Activated T-cell treated with anti-CD3 and anti-CD28 coated beads, Interleukin-2, amount 50 U/mL, for 4 hours (primary cell): ENCODE results near the gene ZC3H12A. TPM values are rescaled to one million over a fixed set of nuclear protein-coding genes. Genes with fewer than 3 reads are reported as not detected.

Experiments used
- ATAC-seq, 2 donors: fragments of 200-7000 bp; cut with Tn5 transposase; one replicate each; pipeline ENCODE4 v1.10.0; 2021
- DNase-seq: peaks from one replicate; pipeline ENCODE4 v3.0.0-alpha.2; 2020
- H3K27me3 Mint-ChIP-seq: one replicate; pipeline ENCODE4 v1.8.0; 2021; ENCODE audit warnings: low read depth, mixed read lengths
- H3K36me3 Mint-ChIP-seq: one replicate; pipeline ENCODE4 v1.8.0; 2022; ENCODE audit warnings: mixed read lengths; ENCODE audit not compliant: insufficient read depth
- H3K4me1 Mint-ChIP-seq: one replicate; pipeline ENCODE4 v1.8.0; 2021; ENCODE audit warnings: low read depth, mixed read lengths
- H3K4me3 Mint-ChIP-seq: one replicate; pipeline ENCODE4 v1.8.0; 2021; ENCODE audit warnings: mild to moderate bottlenecking, moderate library complexity, mixed read lengths
- H3K9me3 Mint-ChIP-seq: one replicate; pipeline ENCODE4 v1.8.0; 2021; ENCODE audit warnings: mixed read lengths
- total RNA-seq, 3 donors: library from RNA; stranded (reverse); gene quantifications; one replicate each; pipeline ENCODE4 v1.2.1, GENCODE V29; 2021

ZC3H12A gene
- 10 to 100 TPM; 48.7 to 64.8 (median 59.8) TPM for total RNA-seq

DNA sequence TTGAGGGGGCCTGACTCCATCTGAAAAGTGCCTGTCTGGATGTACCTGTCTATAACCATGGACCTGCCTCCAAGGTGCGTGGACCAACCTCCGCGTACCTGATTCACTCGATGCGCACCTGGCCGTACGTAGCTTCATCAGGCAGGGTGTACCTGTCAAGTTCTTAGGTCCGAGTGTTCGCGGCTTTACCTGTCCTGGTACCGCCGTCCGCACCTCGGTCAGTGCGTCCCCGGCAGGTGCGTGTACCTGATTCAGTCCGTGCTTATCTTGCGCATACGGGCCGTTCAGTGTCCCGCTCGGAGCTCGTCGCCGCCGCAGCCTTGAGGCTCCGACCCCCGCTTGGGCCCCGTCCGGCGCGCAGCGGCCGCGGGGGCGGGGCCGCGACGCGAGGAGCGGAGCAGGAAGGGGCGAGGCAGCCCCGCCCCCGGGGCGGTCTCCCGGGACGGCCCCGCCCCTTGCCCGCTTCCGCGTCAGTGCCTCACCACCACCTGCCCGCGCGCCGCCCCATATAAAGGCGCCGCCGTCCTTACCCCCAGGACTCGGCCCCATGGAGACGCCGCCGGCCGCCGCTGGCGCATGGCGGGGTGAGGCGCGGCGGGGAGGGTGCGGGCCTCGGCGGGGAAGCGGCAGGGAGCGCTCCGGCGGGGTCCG lies at the start of gene ZC3H12A:
Gene ZC3H12A (plus strand): TSS at position 535 of the 651 bp plus-strand sequence. CDS start 917 bp downstream, outside the sequence.
- Mint-ChIP-seq H3K4me3 (peak within 1 kb of the TSS; percentile 97), H3K4me1 (peaks cover 46% of the 10 kb centered on the region), H3K36me3 (peaks cover 35% of the 10 kb centered on the region), H3K9me3 (no peaks in the 10 kb centered on the region), H3K27me3 (no peaks in the 10 kb centered on the region)
- ATAC-seq (peak; percentile 61 to 64), DNase-seq (peak; percentile 94)

DNA sequence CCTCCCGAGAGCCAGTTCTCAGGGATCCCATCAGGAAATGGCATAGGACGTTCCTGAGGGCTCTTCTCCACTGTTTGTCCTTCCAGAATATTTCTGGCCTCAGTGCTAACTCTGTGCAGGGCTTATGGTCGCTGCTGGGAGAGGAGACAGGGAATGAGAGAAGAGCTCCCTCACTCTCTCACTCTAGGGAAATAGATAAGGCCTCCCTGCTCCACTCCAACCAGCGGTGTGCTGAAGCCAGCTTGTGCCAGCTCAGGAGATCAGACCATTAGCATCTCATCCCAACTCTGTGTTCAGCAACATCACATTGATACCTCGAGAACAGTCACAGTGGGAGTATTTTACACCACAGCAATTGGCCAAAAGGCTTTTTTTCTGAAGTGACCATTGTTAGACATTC lies 49.2 kb upstream of the ZC3H12A start:
- Mint-ChIP-seq H3K9me3 (no peaks in the 10 kb centered on the region), H3K4me1 (no peaks in the 10 kb centered on the region), H3K36me3 (no peaks in the 10 kb centered on the region), H3K27me3 (peaks cover 26% of the 10 kb centered on the region), H3K4me3 (no peak overlapping the region)
- DNase-seq (no peak), ATAC-seq (no peak)

DNA sequence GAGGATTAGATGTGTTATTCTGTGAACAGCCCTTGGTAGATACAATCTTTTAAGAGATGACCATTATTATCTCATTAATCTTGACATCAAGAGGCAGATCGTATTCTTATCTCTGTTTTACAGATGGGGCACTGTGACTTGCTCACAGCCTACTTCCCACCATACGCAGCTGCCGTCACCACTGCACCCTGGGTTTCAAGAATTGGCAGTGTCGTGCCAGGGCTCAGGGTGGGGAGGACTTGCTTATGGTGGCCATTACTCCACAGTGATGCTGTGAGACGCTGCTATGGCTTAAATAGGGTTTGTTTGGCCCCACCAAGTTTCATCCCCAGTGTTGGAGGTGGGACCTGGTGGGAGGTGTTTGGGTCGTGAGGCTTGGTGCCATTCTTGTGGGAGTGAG lies 45.4 kb upstream of the ZC3H12A start:
- Mint-ChIP-seq H3K9me3 (no peaks in the 10 kb centered on the region), H3K27me3 (peaks cover 26% of the 10 kb centered on the region), H3K4me3 (no peak overlapping the region), H3K4me1 (no peaks in the 10 kb centered on the region), H3K36me3 (no peaks in the 10 kb centered on the region)
- DNase-seq (no peak), ATAC-seq (no peak)

- H3K4me3 Mint-ChIP-seq, result no peak overlapping the region
- no peak for ATAC-seq
- H3K36me3 Mint-ChIP-seq, result no peaks in the 10 kb centered on the region
Measured at GRCh38 chr1:37430103-37430985, 44.0 kb upstream of the ZC3H12A start.

DNA sequence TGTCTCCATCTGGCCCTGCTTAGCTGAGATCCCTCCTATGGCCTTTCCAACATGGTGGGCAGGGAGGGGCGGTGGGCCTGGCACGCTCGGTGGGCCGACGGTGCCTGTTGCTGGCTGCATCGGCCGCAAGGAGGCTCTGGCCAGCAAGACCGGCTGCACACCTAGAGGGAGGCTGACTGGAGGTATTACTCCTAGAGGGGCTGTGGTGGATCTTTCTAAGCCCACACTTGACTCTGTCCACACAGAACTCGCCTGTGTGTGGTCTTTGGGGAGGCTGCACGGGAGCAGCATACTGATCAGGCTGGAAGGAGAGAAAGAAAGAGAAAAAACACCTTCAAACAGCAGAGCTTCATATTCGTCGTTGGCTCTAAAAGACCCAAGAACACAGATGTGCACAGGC lies 41.7 kb upstream of the ZC3H12A start:
- Mint-ChIP-seq H3K36me3 (no peaks in the 10 kb centered on the region), H3K4me3 (no peak overlapping the region), H3K4me1 (no peaks in the 10 kb centered on the region), H3K9me3 (no peaks in the 10 kb centered on the region), H3K27me3 (peaks cover 24% of the 10 kb centered on the region)
- DNase-seq, result no peak
- ATAC-seq, result no peak

More at GRCh38 chr1:37430103-37430985, 44.0 kb upstream of the ZC3H12A start:
- Mint-ChIP-seq H3K27me3 (peaks cover 26% of the 10 kb centered on the region), H3K9me3 (no peaks in the 10 kb centered on the region), H3K4me1 (no peaks in the 10 kb centered on the region)
- DNase-seq, result no peak

- Mint-ChIP-seq H3K4me3 (no peak overlapping the region), H3K9me3 (no peaks in the 10 kb centered on the region), H3K27me3 (peaks cover 28% of the 10 kb centered on the region), H3K4me1 (no peaks in the 10 kb centered on the region), H3K36me3 (no peaks in the 10 kb centered on the region)
- ATAC-seq (no peak), DNase-seq (no peak)
Measured at GRCh38 chr1:37433171-37433570, 41.2 kb upstream of the ZC3H12A start.

GRCh38 chr1:37434292-37435225 lies 39.8 kb upstream of the ZC3H12A start:
- H3K9me3 Mint-ChIP-seq, result no peaks in the 10 kb centered on the region
- H3K4me3 Mint-ChIP-seq, result no peak overlapping the region
- ATAC-seq (peak; percentile 91 to 93), DNase-seq (peak; percentile 67)
- peaks cover 30% of the 10 kb centered on the region for H3K27me3 Mint-ChIP-seq
- H3K36me3 Mint-ChIP-seq, result no peaks in the 10 kb centered on the region
- H3K4me1 Mint-ChIP-seq, result no peaks in the 10 kb centered on the region

DNA sequence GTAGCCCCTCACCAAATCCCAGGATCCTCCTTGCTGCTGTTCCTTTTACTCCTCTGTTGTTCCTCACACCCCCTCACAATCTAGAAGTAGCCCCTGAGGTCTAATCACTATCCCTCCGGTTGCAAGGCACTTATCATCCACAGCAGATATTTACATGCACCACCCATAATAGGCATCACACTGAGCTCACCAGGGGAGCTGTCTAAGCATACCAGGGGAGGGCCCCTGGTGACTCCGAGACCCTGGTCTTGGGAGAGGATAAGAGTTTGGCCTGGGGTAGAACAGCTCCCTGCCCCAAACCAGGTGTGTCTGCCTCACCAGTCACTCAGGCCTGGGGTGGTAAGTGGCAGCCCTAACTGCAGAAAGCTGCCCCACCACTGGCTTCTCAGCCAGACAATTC lies 37.3 kb upstream of the ZC3H12A start:
- no peak for ATAC-seq
- no peaks in the 10 kb centered on the region for H3K36me3 Mint-ChIP-seq
- H3K4me3 Mint-ChIP-seq, result no peak overlapping the region
- H3K4me1 Mint-ChIP-seq, result no peaks in the 10 kb centered on the region
- no peak for DNase-seq
- H3K9me3 Mint-ChIP-seq, result no peaks in the 10 kb centered on the region
- peaks cover 20% of the 10 kb centered on the region for H3K27me3 Mint-ChIP-seq

DNA sequence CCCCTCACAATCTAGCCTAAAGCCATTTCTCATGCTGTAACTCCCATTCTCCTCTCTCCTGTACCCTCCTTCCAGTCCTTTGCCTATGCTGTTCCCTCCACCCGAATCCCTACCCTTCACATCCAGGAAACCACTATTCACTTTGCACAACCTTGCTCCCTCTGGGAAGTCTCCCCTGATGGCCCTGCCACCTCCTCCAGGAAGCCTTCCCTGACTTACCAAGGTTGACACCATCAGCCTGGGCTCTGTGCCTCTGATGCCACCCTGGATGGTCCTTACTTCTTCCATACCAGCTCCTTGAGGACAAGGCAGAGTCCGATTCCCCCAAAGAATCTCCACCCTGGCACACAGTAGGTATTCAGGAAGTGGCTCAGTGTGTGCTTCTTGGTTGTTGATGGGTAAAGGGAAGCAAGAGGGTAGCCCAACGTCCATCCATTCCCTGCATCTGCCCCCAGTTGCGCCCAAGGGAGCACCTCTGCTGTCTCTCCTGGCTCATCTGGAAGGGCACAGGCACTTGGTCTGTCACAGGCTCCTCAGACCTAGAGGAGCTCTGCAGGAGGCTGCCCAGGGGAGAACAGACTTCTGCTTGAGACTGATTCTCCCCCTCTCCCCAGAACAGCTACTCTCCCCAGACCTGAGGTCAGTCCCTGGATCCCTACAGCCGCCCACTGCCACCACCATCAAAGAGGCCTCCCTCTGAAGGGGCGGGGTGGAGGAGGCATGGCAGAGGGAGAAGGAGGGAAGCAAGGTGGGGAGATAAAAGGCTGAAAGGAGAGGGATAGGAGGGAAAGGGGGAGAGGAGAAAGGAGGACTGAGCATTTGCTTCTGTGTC lies 36.1 kb upstream of the ZC3H12A start:
- no peaks in the 10 kb centered on the region for H3K36me3 Mint-ChIP-seq
- no peaks in the 10 kb centered on the region for H3K9me3 Mint-ChIP-seq

DNA sequence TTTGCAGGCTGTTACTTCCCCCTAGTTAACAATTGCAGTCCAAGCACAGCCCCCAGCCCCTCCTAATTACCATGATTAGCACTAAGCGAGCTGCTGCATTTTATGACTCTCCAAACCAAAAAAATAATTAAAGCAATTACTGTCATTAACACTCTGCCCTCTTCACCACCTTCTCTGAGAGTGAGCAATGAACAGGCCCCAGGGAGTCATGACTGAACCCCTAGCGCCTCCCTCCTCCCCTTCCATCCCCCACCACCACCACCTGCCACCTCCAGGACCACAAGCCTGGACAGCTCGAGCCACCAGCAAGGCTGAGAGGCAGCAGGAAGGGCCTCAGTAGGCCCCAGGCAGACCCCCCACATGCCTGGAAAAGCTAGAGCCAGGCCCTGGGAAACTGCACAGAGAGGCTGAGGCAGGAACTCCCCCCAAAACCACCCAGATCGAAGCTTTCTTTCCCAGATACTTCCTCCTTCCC lies 35.5 kb upstream of the ZC3H12A start:
- Mint-ChIP-seq H3K4me1 (no peaks in the 10 kb centered on the region), H3K27me3 (peaks cover 24% of the 10 kb centered on the region), H3K4me3 (no peak overlapping the region), H3K9me3 (no peaks in the 10 kb centered on the region), H3K36me3 (no peaks in the 10 kb centered on the region)
- no peak for ATAC-seq
- DNase-seq, result no peak

More for the DNA sequence above, 36.1 kb upstream of the ZC3H12A start:
- Mint-ChIP-seq H3K4me1 (no peaks in the 10 kb centered on the region), H3K27me3 (peaks cover 24% of the 10 kb centered on the region), H3K4me3 (no peak overlapping the region)
- DNase-seq (no peak), ATAC-seq (no peak)

- Mint-ChIP-seq H3K36me3 (no peaks in the 10 kb centered on the region), H3K4me3 (no peak overlapping the region), H3K9me3 (no peaks in the 10 kb centered on the region), H3K27me3 (peaks cover 24% of the 10 kb centered on the region), H3K4me1 (no peaks in the 10 kb centered on the region)
- DNase-seq, result no peak
- ATAC-seq, result no peak
Measured at GRCh38 chr1:37439349-37439995, 34.9 kb upstream of the ZC3H12A start.

DNA sequence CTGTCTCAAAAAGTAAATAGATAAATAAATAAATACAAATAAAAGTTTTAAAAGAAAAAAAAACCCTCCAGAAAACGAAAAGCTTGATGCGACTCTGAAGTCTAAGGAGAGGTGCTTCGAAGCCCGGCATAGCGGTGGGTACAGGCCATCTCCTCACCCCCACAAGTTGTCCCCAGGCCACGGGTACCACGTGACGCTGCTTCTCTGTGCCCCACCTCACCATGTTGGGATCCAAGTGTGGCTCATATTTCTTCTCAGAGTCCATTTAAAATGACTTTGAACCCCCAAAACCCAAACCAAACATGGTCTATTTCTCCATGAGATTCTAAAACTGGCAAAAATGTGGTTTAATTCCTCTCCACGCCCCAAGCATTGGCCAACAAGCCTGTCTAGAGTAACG lies 32.9 kb upstream of the ZC3H12A start:
- peaks cover 24% of the 10 kb centered on the region for H3K27me3 Mint-ChIP-seq

GRCh38 chr1:37442139-37442538 lies 32.2 kb upstream of the ZC3H12A start:
- H3K9me3 Mint-ChIP-seq, result no peaks in the 10 kb centered on the region
- H3K36me3 Mint-ChIP-seq, result no peaks in the 10 kb centered on the region
- no peak overlapping the region for H3K4me3 Mint-ChIP-seq
- H3K27me3 Mint-ChIP-seq, result peaks cover 25% of the 10 kb centered on the region
- DNase-seq (no peak), ATAC-seq (no peak)
- H3K4me1 Mint-ChIP-seq, result no peaks in the 10 kb centered on the region

More for the DNA sequence above, 32.9 kb upstream of the ZC3H12A start:
- no peak for ATAC-seq
- Mint-ChIP-seq H3K4me3 (no peak overlapping the region), H3K9me3 (no peaks in the 10 kb centered on the region), H3K4me1 (no peaks in the 10 kb centered on the region), H3K36me3 (no peaks in the 10 kb centered on the region)
- no peak for DNase-seq
